Measurements from ENCODE around the gene VIPR2.
"Not testable (repeated sequence)": the region's sequence is repeated elsewhere in the genome, so short reads cannot be mapped to it uniquely, and the experiment has no call there.

Gene VIPR2

DNA sequence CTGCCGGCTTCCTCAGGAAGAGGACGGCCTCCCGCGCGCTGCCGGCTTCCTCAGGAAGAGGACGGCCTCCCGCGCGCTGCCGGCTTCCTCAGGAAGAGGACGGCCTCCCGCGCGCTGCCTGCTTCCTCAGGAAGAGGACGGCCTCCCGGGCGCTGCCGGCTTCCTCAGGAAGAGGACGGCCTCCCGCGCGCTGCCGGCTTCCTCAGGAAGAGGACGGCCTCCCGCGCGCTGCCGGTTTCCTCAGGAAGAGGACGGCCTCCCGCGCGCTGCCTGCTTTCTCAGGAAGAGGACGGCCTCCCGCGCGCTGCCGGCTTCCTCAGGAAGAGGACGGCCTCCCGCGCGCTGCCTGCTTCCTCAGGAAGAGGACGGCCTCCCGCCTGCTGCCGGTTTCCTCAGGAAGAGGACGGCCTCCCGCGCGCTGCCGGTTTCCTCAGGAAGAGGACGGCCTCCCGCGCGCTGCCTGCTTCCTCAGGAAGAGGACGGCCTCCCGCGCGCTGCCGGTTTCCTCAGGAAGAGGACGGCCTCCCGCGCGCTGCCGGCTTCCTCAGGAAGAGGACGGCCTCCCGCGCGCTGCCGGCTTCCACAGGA lies 138.6 kb downstream of the VIPR2 start:
- DNase-seq = not testable (repeated sequence)

DNA sequence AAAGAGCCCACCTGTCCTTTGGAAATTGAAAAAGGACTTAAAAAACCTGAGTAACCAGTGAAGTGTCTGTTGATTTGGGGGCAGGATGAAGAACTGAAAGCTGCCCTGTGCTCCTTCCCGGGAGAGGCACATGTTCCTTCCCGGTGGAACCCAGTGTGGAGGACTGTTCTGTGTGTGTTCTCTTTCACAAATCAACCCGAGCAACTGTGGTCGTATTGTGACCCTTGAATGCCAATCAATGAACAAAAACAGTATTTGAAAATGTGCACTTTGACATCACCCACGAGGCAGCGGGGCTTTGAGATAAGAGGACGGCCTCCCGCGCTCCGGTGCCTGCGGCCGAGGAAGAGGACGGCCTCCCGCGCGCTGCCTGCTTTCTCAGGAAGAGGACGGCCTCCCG lies 139.0 kb downstream of the VIPR2 start:
- DNase-seq = no peak

DNA sequence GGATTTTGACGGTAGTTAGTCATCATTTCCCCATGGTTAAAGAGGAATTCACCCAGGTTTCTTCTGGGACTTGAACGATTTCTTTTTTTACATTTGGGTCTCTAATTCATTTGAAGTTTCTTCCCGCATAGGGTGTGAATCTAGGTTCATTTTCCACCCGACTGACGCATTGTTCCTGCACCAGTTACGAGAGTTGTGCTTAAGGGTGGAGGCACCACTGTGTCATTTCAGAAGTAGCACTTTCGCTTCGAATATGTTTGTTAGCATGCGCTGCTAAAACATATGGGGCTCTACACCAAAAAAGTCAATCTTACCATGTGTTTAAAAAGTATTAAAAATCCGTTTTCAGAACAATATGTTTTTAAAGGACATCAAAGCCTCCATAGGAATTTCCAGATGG lies 140.3 kb downstream of the VIPR2 start:
- no peak for DNase-seq

DNA sequence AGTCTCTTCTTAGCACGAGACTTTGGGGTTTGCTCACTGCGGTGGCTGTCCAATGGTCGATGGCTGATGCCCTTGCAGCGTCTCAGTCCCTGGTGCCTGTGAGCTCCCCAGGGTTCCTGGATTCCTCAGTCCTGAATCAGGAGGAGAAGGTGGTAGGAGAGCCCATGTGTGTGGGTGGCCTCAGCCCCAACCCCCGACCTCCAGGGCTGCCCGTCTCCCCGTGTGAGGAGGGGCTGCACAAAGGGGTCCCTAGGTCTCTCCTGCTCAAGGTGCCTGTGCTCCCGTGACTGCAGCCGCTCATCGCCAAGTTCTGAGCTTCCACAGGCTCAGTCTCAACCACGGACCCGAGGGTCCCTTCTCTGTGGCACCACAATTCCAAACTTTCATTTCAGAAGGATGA lies 142.9 kb downstream of the VIPR2 start:
- DNase-seq = no peak

DNA sequence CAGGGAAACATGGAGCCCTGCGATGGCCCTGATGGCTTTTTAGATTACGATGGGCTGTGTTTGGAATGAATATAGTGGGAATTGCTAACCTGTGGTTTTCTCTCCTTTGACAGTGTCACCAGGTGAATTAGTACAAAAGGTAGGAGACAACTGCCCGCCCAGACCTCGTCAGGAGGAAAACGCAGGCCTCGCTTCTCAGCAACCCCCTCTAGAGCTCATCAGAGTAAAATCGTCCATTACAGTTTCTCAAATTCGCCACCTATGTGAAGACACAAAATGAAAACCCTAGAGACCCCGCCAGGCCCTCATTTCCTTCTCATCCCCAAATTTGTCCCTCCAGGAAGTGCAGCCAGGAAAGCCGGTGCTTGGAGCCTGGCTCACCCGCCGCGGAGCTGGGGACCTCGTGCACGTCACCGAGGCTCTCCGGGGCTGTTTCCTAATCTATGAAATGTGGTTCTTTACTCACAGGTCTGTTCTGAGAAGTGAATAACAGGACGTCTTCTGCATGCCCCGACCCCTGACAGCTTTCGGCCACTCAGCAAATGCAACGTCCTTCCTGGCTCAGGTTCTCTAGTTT lies 143.7 kb downstream of the VIPR2 start:
- no peak for DNase-seq

DNA sequence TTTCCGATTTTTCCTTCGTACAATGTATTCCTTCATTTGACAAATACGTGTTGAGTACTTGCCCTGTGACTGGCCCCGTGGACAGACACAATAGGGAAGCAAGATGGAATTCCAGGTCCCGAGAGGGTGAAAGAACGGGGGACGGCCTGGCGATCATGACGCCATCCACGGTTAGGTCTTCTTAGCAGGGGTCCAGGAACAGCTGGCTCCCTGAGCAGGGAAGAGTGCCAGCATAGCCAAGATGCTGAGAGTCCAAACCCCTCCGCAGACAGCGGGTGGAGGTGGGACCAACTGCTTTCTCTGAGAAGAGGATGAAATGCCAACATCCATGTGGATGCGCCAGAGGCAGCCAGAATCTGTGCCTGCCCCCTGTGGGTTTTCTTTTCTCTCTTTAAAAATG lies 144.6 kb downstream of the VIPR2 start:
- no peak for DNase-seq

DNA sequence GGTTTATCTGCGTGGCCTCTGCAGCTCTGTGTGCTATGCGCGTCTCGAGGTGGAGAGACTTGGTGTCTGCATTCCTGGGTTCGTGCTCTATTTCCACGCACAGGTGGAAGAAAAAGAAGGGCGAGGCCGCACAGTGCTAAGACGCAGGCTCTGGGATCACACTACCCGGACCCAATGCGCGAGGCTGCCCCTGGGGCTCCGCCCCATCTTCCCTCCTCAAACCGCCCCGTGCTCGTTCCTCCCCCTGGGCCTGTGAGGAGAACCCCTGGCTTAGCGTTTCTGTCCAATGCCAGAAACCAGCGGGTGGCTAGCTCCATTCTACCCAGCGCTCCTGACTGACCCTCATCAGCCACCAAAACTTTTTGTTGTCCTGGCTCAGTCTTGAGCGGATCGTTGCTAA lies 145.2 kb downstream of the VIPR2 start:
- no peak for DNase-seq

DNA sequence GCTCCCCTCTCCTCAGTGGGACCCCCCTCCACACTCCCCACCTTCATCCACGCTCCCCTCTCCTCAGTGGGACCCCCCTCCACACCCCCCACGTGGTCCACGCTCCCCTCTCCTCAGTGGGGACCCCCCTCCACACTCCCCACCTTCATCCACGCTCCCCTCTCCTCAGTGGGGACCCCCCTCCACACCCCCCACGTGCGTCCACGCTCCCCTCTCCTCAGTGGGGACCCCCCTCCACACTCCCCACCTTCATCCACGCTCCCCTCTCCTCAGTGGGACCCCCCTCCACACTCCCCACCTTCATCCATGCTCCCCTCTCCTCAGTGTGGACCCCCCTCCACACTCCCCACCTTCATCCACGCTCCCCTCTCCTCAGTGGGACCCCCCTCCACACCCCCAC lies 146.4 kb downstream of the VIPR2 start:
- DNase-seq = not testable (repeated sequence)

DNA sequence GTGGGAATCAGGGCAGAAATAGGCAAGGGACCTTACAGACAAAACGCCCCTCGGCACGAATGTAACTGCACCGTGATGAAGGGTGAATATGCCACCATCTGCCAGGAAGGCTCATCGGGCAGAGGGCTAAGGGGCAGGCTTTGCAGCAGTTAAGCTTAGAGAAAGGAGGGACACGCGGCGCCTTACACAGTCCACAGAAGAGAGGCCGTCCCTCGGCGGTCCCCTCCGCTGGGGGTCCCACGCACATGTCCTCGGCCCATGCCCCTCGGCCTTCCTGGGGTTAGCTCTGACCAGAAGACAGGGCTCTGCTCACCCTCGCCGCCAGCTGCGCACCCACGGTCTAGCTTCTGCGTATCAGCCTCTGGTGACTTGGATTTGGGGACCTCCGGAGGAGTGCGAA lies 147.2 kb downstream of the VIPR2 start:
- no peak for DNase-seq

DNA sequence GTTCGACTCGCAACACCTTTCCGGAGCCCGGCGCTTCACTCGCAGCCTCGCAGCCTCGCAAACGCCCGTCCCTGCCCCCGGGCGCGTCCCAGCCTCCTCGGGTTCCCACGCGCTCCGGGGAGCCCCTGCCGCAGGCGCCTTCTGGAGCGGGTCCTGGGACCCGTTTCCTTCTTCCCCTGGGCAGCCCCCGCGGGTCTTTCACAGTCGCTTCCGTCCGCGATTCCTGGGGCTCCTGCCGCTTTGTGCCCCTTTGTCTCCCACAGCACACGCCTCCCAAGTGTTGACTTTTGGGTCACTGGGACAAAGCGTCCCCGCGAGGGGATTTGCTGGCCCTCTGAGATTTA lies 147.6 kb downstream of the VIPR2 start:
- DNase-seq = no peak

DNA sequence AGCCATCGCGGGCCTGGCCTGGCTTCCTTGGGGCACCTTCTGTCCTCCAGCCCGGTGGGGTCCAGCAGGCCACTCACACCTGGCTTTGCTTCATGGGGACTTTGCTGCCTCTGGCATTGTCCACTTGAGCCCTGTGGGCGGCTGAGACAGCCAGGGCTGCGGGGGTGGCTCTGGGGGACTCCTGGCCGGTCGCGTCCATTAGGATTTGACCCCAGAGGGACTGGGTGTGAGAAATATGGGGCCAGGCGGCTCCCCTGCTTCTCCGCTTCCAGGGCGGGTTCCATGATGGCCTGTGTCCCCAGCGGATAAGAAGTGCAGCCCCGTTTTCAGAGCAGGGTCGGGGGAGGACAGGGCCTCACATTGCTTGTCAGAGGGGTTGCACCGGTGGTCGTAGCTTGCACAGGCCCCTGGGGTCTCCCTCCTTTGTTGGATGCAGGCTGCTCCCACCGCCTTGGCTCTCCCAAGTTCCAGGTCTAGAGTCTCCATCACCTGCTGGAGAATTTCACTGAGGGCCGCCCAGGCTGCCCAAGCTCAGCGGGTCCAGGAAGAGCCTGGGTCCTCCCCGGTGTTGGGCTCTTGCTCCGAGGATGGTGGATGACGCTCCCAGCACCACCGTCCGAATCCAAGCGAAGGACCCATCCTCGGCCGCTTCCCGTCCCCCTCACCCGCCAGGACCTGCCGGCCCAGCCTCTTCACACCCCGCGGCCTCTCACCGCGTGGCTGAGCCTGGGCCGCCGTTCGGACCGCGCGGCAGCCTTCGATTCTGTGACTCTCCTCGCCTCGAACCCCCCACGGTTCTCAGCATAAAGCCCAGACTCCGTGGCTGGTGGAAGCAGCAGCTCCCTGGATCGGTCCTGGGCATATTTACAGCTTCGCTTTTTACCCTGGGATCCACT lies 148.2 kb downstream of the VIPR2 start:
- DNase-seq = no peak

DNA sequence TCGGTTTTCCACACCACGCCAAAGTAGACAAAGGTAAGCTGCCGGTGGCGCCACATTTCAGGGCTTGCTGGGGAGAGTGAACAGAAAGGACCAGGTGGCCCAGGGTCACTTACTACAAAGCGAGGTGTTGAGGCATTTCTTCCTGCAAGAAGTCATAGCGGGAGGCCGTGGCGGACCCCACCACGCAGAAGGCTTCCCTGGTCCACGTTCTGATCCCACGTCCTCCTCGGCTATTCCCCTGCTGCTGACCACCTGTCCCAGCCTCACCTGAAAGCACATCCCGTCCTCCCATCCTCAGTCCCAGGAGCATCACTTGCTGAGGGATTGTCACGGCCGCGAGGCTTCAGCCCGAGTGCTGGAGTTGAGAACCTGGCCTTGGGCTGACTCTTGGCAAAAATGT lies 149.2 kb downstream of the VIPR2 start:
- no peak for DNase-seq

DNA sequence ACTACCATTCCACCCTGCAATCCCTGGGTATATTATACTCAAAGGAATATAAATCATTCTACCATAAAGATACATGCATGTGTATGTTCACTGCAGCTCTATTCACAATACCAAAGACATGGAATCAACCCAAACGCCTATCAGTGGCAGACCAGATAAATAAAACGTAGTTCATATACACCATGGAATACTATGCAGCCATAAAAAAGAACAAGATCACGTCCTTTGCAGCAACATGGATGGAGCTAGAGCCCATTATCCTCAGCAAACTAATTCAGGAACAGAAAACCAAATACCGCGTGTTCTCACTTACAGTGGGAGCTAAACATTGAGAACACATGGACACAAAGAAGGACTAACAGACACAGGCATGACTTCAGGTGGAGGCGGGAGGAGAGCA lies 150.0 kb downstream of the VIPR2 start:
- no peak for DNase-seq

DNA sequence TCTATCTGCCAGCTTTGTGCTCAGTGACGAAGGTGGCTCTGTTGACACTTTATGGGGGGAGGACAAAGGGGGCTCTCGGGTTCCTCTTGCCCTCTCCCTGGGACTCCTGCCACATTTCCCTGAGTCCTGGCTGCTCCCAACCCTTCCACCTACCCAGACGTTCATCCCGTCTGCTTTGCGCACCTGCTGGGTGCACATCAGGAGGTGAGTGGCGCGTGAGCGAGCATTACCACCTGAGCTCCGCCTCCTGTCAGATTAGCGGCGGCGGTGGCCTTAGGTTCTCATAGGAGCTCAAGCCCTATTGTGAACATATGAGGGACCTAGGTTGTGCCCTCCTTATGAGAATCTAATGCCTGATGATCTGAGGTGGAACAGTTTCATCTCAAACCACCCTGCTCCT lies 151.1 kb downstream of the VIPR2 start:
- no peak for DNase-seq

DNA sequence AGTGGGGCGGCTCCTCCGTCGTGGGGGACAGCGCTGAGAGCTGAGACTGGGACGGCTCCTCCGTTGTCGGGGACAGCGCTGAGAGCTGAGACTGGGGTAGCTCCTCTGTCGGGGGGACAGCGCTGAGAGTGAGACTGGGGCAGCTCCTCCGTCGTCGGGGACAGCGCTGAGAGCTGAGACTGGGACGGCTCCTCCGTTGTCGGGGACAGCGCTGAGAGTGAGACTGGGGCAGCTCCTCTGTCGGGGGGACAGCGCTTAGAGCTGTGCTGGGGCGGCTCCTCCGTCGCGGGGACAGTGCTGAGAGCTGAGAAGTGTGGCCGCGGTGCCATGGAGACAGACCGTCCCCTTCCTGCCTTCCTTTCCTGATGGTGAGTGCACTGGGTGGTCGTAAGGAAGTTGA lies 151.9 kb downstream of the VIPR2 start:
- DNase-seq = no peak

DNA sequence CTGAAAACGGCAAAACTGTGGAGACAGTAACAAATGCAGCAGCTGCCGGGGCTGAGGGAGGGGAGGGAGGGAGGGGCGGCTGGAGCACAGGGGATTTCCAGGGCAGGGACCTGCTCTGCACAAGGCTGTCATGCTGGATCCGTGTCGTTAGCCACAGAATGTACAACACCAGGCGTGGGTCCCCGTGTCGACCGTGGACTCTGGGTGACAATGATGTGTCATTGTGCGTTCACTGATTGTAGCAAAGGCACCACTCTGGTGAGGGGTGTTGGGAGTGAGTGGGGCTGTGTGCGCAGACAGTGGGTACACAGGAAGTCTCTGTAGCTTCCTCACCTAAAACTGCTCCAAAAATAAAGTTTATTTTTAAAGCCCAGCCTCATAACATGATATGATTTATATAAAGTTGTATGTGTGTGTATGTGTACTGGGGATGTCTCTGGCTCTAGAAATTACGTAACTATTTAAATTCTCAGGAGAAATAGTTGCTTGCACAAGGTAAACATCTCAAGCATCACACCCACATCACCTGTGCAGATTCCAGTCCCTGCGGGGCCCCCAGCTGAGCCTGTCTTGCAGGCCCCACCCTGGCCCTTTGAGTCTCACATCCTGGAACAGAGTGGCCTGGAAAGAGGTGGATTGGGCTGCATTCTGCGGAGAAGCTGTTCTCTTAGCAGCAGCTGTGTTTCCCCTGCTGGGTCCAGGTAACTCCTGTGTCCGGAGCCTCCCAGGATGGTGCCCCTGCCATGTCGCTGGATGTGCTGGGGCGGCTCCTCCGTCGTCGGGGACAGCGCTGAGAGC lies 152.6 kb downstream of the VIPR2 start:
- no peak for DNase-seq

DNA sequence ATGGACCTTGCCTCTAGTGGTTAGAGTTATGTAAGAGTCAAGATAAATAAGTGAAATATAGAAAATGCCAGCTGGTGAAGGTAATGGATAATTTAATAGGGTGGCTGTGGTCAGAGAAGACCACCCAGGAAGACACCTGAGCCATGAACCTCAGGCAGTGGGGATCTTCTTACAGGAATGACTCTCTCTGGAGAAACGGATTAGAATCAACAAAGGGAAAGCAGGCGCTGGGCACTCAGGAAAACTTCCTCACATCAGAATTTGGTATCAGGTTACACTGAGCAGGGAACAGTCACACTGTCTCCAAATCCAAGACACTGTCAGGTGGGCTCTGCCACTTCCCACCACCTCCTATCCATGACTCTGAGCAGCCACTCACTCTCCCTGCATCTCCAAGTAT lies 155.7 kb downstream of the VIPR2 start:
- DNase-seq = no peak

DNA sequence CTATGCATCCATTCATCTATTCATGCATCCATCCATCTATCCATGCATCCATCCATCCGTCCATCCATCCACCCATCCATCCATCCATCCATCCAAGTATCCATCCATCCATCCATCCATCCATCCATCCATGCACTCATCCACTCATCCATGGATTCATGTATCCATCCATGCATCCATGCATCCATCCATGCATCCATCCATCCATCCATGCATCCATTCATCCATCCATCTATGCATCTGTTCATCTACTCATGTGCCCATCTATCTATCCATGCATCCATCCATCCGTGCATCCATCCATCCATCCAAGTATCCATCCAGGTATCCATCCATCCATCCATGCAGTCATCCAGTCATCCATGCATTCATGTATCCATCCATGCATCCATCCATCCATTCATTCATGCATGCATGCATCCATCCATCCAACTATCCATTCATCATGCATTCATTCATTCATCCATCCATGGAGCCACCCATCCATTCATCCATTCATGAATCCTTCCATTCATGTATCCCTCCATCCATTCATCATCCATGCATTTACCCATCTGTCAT lies 156.3 kb downstream of the VIPR2 start:
- DNase-seq = no peak

DNA sequence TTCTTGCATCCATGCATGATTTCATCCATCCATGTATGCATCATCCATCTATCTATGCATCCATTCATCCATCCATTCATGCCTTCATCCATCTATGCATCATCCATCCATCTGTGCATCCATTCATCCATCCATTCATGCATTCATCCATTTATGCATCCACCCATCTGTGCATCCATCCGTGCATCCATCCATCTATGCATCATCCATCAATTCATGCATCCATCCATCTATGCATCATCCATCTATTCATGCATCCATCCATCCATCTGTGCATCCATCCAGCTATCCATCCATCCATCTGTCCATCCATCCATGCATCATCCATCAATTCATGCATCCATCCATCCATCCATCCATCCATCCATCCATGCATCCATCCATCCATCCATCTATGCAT lies 157.0 kb downstream of the VIPR2 start:
- DNase-seq = no peak

DNA sequence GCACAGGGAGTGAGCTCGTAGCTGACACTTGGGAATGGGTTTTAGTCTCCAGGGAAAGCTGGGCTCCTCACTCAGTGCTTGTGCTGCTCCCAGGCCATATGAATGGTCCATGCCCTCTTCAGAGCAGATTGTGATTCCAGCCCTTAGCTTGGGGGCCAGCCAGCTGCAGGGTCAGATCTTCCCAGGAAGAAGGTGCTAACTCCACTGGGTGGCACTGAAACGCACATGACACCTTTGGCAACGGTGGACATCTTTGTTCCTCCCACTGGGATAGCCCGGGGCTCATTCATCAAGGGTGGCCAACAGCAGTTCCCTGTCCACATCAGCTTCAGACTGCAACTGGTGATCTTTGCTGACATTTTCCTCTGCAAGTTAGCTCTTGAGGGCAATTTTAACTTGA lies 159.1 kb downstream of the VIPR2 start:
- DNase-seq = no peak

DNA sequence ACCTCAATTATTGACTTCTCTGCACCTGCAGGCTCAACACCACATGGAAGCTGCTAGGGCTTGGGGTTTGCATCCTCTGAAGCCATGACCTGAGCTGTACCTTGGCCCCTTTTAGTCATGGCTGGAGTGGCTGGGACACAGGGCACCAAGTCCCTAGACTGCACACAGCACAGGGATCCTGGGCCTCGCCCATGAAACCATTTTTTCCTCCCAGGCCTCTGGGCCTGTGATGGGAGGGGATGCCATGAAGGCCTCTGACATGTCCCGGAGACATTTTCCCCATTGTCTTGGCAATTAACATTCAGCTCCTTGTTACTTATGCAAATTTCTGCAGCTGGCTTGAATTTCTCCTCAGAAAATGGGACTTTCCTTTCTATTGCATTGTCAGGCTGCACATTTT lies 160.7 kb downstream of the VIPR2 start:
- not testable (repeated sequence) for DNase-seq

DNA sequence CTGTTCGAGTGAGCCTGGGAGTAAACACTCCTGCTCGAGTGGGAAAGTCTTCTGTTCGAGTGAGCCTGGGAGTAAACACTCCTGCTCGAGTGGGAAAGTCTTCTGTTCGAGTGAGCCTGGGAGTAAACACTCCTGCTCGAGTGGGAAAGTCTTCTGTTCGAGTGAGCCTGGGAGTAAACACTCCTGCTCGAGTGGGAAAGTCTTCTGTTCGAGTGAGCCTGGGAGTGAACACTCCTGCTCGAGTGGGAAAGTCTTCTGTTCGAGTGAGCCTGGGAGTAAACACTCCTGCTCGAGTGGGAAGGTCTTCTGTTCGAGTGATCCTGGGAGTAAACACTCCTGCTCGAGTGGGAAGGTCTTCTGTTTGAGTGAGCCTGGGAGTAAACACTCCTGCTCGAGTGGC lies 162.6 kb downstream of the VIPR2 start:
- not testable (repeated sequence) for DNase-seq

DNA sequence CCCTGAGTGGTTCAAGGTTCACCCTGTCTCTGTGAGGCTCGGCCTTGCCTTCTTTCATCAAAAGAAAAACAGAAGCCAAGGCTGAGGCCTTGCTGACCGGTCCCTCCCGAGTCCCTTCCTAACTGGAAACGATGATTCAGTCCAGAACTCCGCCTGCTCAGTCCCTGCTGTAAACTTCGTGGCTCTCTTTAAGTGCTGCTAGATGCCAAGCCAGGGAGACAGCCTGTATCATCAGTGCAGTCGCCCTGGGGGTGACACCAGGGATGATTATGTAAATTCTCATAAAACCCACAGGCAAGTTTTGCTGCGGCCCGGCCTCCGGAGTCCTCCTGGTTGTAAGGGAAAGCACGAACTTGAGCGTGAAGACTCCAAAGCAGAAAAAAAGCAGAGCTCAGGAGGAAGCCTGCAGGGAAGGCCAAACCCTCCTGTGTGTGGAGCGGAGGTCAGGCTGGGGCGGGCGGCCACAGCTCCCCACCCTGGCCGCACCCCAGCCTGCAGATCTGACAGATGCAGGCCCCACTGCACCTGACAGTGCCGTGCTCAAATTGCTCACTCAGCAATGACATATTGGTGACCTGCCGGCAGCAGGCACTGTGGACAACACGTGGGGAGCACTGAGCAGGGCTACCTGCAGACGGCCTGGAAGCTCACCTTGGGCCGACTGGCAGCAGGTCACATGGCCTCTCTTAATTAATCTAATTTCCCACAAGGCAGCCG lies 164.9 kb downstream of the VIPR2 start:
- DNase-seq = no peak

Data from GDM1 (cell line).